H1 (cell line): ENCODE results near the gene TASP1. TPM values are rescaled to one million over a fixed set of nuclear protein-coding genes. Genes with fewer than 3 reads are reported as not detected.
"Not testable (repeated sequence)": the region's sequence is repeated elsewhere in the genome, so short reads cannot be mapped to it uniquely, and the experiment has no call there.

Experiments used
- CTCF ChIA-PET: fragments of 300-600 bp; sonication (Branson Sonifier 250); formaldehyde crosslinking; loops from one replicate; lab custom pipeline; 2021; ENCODE audit not compliant: partially characterized antibody; lab: Charles Lee
- POLR2A ChIA-PET: fragments of 300-600 bp; sonication (Branson Sonifier 250); formaldehyde crosslinking; loops from one replicate; lab custom pipeline; 2021; ENCODE audit warnings: inconsistent platforms; ENCODE audit not compliant: partially characterized antibody; lab: Charles Lee
- DNase-seq, 2 experiments: peaks; one replicate each; pipeline versions ENCODE4 v3.0.0 to v3.0.0-alpha.2; 2010 to 2022; ENCODE audit warnings: low spot score in 2 of 2, low read depth in 1 of 2, mixed read lengths in 1 of 2
- FAIRE-seq: peaks from 2 replicates; lab custom pipeline; 2011; peaks lifted over from hg19 to GRCh38; lab: Jason Lieb, UNC
- H2AFZ ChIP-seq: 2 replicates; pipeline ENCODE4 v1.8.1; 2012; ENCODE audit warnings: low read length, inconsistent platforms
- H2AK5ac ChIP-seq: 2 replicates; pipeline ENCODE4 v1.6.1; 2013; ENCODE audit warnings: low read depth, low read length
- H2BK120ac ChIP-seq: replicated peaks from 2 replicates; pipeline ENCODE3; 2013; ENCODE audit warnings: low read depth, low read length, inconsistent platforms
- H2BK12ac ChIP-seq: 2 replicates; pipeline ENCODE4 v1.6.1; 2013; ENCODE audit warnings: low read depth, low read length
- H2BK15ac ChIP-seq: 2 replicates; pipeline ENCODE4 v1.6.1; 2013; ENCODE audit warnings: low read length
- H2BK20ac ChIP-seq: 2 replicates; pipeline ENCODE4 v1.6.1; 2013; ENCODE audit warnings: low read length
- H2BK5ac ChIP-seq: 2 replicates; pipeline ENCODE4 v1.6.1; 2013; ENCODE audit warnings: low read depth, low read length
- H3K14ac ChIP-seq: 2 replicates; pipeline ENCODE4 v1.6.1; 2013; ENCODE audit warnings: inconsistent platforms; ENCODE audit not compliant: insufficient read length
- H3K18ac ChIP-seq: 2 replicates; pipeline ENCODE4 v1.6.1; 2013; ENCODE audit warnings: low read length; ENCODE audit errors: extremely low read depth
- H3K23ac ChIP-seq: 2 replicates; pipeline ENCODE4 v1.6.1; 2013; ENCODE audit warnings: inconsistent platforms; ENCODE audit not compliant: insufficient read length
- H3K23me2 ChIP-seq: 2 replicates; pipeline ENCODE4 v1.6.1; 2013; ENCODE audit warnings: low read depth, low read length
- H3K27ac ChIP-seq: 2 replicates; pipeline ENCODE4 v1.6.1; 2011; ENCODE audit warnings: low read depth, low read length, inconsistent platforms
- H3K27me3 ChIP-seq, 4 experiments: replicated peaks in 1 of 4; 1 replicate in 1 of 4; 2 replicates in 3 of 4; pipeline versions ENCODE4 v1.6.1 to v1.8.1; 2011 to 2013; ENCODE audit warnings: low read length in 3 of 4, mild to moderate bottlenecking in 3 of 4, inconsistent platforms in 2 of 4, mixed read lengths in 2 of 4, moderate library complexity in 1 of 4; ENCODE audit not compliant: control insufficient read depth in 3 of 4, insufficient read depth in 3 of 4; ENCODE audit errors: extremely low read depth in 1 of 4
- H3K36me3 ChIP-seq, 4 experiments: 2 replicates each; pipeline versions ENCODE4 v1.6.1 to v1.8.1; 2011 to 2013; ENCODE audit warnings: mild to moderate bottlenecking in 4 of 4, low read length in 3 of 4, moderate library complexity in 2 of 4, control low read depth in 1 of 4, inconsistent platforms in 1 of 4; ENCODE audit not compliant: insufficient read depth in 4 of 4, control insufficient read depth in 2 of 4
- H3K4ac ChIP-seq: replicated peaks from 2 replicates; pipeline ENCODE3; 2013; ENCODE audit warnings: low read length, low read depth, mixed read lengths, inconsistent platforms; ENCODE audit not compliant: insufficient read length
- H3K4me1 ChIP-seq, 4 experiments: replicated peaks in 1 of 4; 1 replicate in 1 of 4; 2 replicates in 3 of 4; pipeline versions ENCODE4 v1.6.1 to v1.8.1; 2011 to 2013; ENCODE audit warnings: low read length in 3 of 4, inconsistent platforms in 2 of 4, mixed read lengths in 1 of 4; ENCODE audit not compliant: insufficient read depth in 4 of 4, control insufficient read depth in 3 of 4
- H3K4me2 ChIP-seq, 2 experiments: 2 replicates each; pipeline versions ENCODE4 v1.6.1 to v1.8.1; 2011 to 2013; ENCODE audit warnings: low read depth in 2 of 2, low read length in 2 of 2, control low read depth in 1 of 2, inconsistent platforms in 1 of 2, mild to moderate bottlenecking in 1 of 2; ENCODE audit not compliant: insufficient read depth in 1 of 2
- H3K4me3 ChIP-seq, 4 experiments: fragments of 200-600, 300-600 bp in 1 of 4; sonication (generic), shearing (Covaris generic), sonication (Bioruptor Twin) in 1 of 4; 2 replicates each; pipeline versions ENCODE4 v1.5.1 to v1.8.1; 2011 to 2016; ENCODE audit warnings: low read length in 4 of 4, low read depth in 3 of 4, control low read depth in 2 of 4, inconsistent platforms in 2 of 4, mild to moderate bottlenecking in 2 of 4, mixed read lengths in 1 of 4, moderate library complexity in 1 of 4; ENCODE audit not compliant: insufficient read depth in 2 of 4; ENCODE audit errors: extremely low read depth in 1 of 4
- H3K56ac ChIP-seq: replicated peaks from 2 replicates; pipeline ENCODE3; 2013; ENCODE audit warnings: low read depth, mild to moderate bottlenecking, mixed read lengths, low read length, inconsistent platforms; ENCODE audit not compliant: insufficient read length
- H3K79me1 ChIP-seq: 2 replicates; pipeline ENCODE4 v1.6.1; 2013; ENCODE audit warnings: low read depth, low read length, control low read depth
- H3K79me2 ChIP-seq, 2 experiments: 2 replicates each; pipeline versions ENCODE4 v1.6.1 to v1.8.1; 2012 to 2013; ENCODE audit warnings: low read length in 2 of 2, mild to moderate bottlenecking in 2 of 2, inconsistent platforms in 1 of 2; ENCODE audit not compliant: insufficient read depth in 2 of 2, control insufficient read depth in 1 of 2
- H3K9ac ChIP-seq, 4 experiments: replicated peaks in 1 of 4; 1 replicate in 1 of 4; 2 replicates in 3 of 4; pipeline versions ENCODE4 v1.6.1 to v1.8.1; 2011 to 2013; ENCODE audit warnings: low read depth in 3 of 4, low read length in 3 of 4, control low read depth in 2 of 4, mild to moderate bottlenecking in 2 of 4, moderate library complexity in 2 of 4, inconsistent platforms in 1 of 4; ENCODE audit errors: extremely low read depth in 1 of 4
- H3K9me3 ChIP-seq, 2 experiments: 2 replicates each; pipeline versions ENCODE4 v1.6.1 to v1.8.1; 2012 to 2013; ENCODE audit warnings: mild to moderate bottlenecking in 2 of 2, moderate library complexity in 2 of 2, control low read depth in 1 of 2, inconsistent platforms in 1 of 2, low read depth in 1 of 2, low read length in 1 of 2, mixed read lengths in 1 of 2; ENCODE audit not compliant: insufficient read depth in 2 of 2
- H4K20me1 ChIP-seq, 2 experiments: replicated peaks in 1 of 2; 2 replicates each; pipeline versions ENCODE3 to v1.8.1; 2011 to 2013; ENCODE audit warnings: inconsistent platforms in 2 of 2, low read length in 2 of 2, mild to moderate bottlenecking in 1 of 2; ENCODE audit not compliant: insufficient read depth in 2 of 2, control insufficient read depth in 1 of 2
- H4K5ac ChIP-seq: 2 replicates; pipeline ENCODE4 v1.6.1; 2013; ENCODE audit warnings: low read length, low read depth, mixed read lengths, inconsistent platforms; ENCODE audit not compliant: insufficient read length
- H4K8ac ChIP-seq: 2 replicates; pipeline ENCODE4 v1.8.0; 2013; ENCODE audit warnings: mild to moderate bottlenecking, moderate library complexity, low read length, inconsistent platforms; ENCODE audit not compliant: insufficient read depth; ENCODE audit errors: extremely low read depth
- H4K91ac ChIP-seq: replicated peaks from 2 replicates; pipeline ENCODE3; 2013; ENCODE audit warnings: low read length, mixed read lengths, inconsistent platforms; ENCODE audit not compliant: insufficient read length
- KDM1A ChIP-seq: fragments of 200-600, 300-600 bp; sonication (generic); IDR thresholded peaks from 2 replicates; pipeline ENCODE4 v1.7.1; 2016; ENCODE audit warnings: mild to moderate bottlenecking, low read length, borderline replicate concordance
- KDM4A ChIP-seq: IDR thresholded peaks from one replicate; pipeline ENCODE4 v1.7.1; 2012; ENCODE audit warnings: low read depth, mild to moderate bottlenecking, moderate library complexity, low read length, inconsistent platforms; ENCODE audit not compliant: severe bottlenecking
- SP1 ChIP-seq: IDR thresholded peaks from 2 replicates; pipeline ENCODE4 v1.6.1; 2011; ENCODE audit warnings: low read depth, low read length
- TEAD4 ChIP-seq: IDR thresholded peaks from 2 replicates; pipeline ENCODE4 v1.6.1; 2012; ENCODE audit warnings: low read depth, low read length, inconsistent platforms, mixed read lengths
- WGBS, 2 experiments: shearing (Covaris generic) in 1 of 2; methylation state at CpG; one replicate each; pipeline versions ENCODE4 v1.1.6 to v1.1.7; 2013 to 2015; ENCODE audit warnings: low lambda C conversion rate in 2 of 2, mixed read lengths in 2 of 2, inconsistent platforms in 1 of 2, low coverage in 1 of 2, missing lambda C conversion rate in 1 of 2; ENCODE audit not compliant: insufficient replicate concordance in 2 of 2, insufficient coverage in 1 of 2, insufficient read length in 1 of 2; ENCODE audit errors: extremely low coverage in 1 of 2, missing lambda C conversion rate in 1 of 2; 5-methylcytosine and 5-hydroxymethylcytosine counted together
- polyA plus RNA-seq, 7 experiments: library from polyadenylated mRNA; depleted of rRNA in 3 of 7; stranded (reverse) in 5 of 7; unstranded in 2 of 7; fragments of >200 nt in 5 of 7; fragments of 200-250 nt in 2 of 7; gene quantifications; 1 replicate in 5 of 7; 2 replicates in 1 of 7; 4 replicates in 1 of 7; pipeline versions ENCODE4 v1.2.1 to v1.2.3, GENCODE V29; 2011 to 2013; ENCODE audit warnings: missing spikeins in 2 of 7, mixed read lengths in 2 of 7
- total RNA-seq: library from RNA; stranded (reverse); fragmentation: NEBNext Ultra II Directional; extraction: Animal tissue kit (Norgen Biotek cat#: 25700); gene quantifications from 2 replicates; pipeline ENCODE4 v1.2.1, GENCODE V29; 2021

The TASP1 gene
- total and polyA plus RNA-seq, 2 of the 8 experiments (the other 6 are each of a cell fraction or from before 2014, with no cell fraction given) = 4.5 to 10.9 TPM

- TF ChIP-seq KDM4A = no peak
- no peak for TF ChIP-seq SP1
- TF ChIP-seq KDM1A = no peak
- TF ChIP-seq TEAD4 = no peak
Observed at GRCh38 chr20:13363473-13363872, 275.3 kb downstream of the TASP1 start (continued).

GRCh38 chr20:13362165-13362564 lies 276.6 kb downstream of the TASP1 start:
- H3K79me2 ChIP-seq, H3K27ac ChIP-seq, H3K56ac ChIP-seq, H2BK5ac ChIP-seq, H2AFZ ChIP-seq, H2BK12ac ChIP-seq, H3K9ac ChIP-seq, H3K4me3 ChIP-seq, H4K8ac ChIP-seq, DNase-seq, H3K27me3 ChIP-seq, H3K36me3 ChIP-seq, H3K23me2 ChIP-seq, H3K23ac ChIP-seq, POLR2A ChIA-PET, H4K20me1 ChIP-seq, H2BK120ac ChIP-seq, H3K4me2 ChIP-seq, H3K4me1 ChIP-seq, H4K91ac ChIP-seq, H3K18ac ChIP-seq, H3K79me1 ChIP-seq, H2BK20ac ChIP-seq, H3K4ac ChIP-seq, H3K14ac ChIP-seq, H2AK5ac ChIP-seq, FAIRE-seq, H3K9me3 ChIP-seq, H2BK15ac ChIP-seq, H4K5ac ChIP-seq: not testable (repeated sequence)
- CTCF ChIA-PET = interaction anchor here (0.6 to 1.6 kb wide), 3 partner anchors 9 to 148 kb away, joined by 3 to 5 read pairs (median 3); no protein-coding TSS in a partner anchor
- 59% methylated on average over 3 of the region's 5 CpGs; no CpG with 5 or more reads in 1 of the 2 experiments for WGBS, 2 experiments
